NB4 (cell line): ENCODE measurements around the gene METTL26.

Experiments
- CTCF ChIP-seq: IDR thresholded peaks from one replicate; pipeline ENCODE4 v1.5.1; 2012; ENCODE audit warnings: low read depth, low read length
- MAX ChIP-seq: IDR thresholded peaks from 2 replicates; pipeline ENCODE4 v1.6.1; 2011; ENCODE audit warnings: low read depth, low read length
- MYC ChIP-seq: IDR thresholded peaks from 2 replicates; pipeline ENCODE4 v1.6.1; 2011; ENCODE audit warnings: low read depth, low read length
- POLR2A ChIP-seq: IDR thresholded peaks from 2 replicates; pipeline ENCODE4 v1.6.1; 2011; ENCODE audit warnings: mild to moderate bottlenecking; ENCODE audit not compliant: insufficient read length; ENCODE audit errors: extremely low read depth

GRCh38 chr16:662597-662996 lies 26.5 kb upstream of the METTL26 start:
- no peak for TF ChIP-seq CTCF
- no peak for TF ChIP-seq POLR2A
- no peak for TF ChIP-seq MAX
- no peak for TF ChIP-seq MYC
